B cell (primary cell): Measurements from ENCODE around the gene ERLIN1. TPM values are rescaled to one million over a fixed set of nuclear protein-coding genes. Genes with fewer than 3 reads are reported as not detected.

Source experiments
- ATAC-seq: fragments of 200-7000 bp; cut with Tn5 transposase; one replicate; pipeline ENCODE4 v1.10.0; 2021; ENCODE audit warnings: low read depth, mild to moderate bottlenecking, moderate number of reproducible peaks, moderate library complexity
- CTCF ChIA-PET: fragments of 350-600 bp; sonication (Branson Sonifier 250); formaldehyde crosslinking; loops from one replicate; lab custom pipeline; 2021; ENCODE audit warnings: antibody characterized with exemption, inconsistent platforms; lab: Charles Lee
- POLR2A ChIA-PET: fragments of 350-600 bp; sonication (Branson Sonifier 250); formaldehyde crosslinking; loops from one replicate; lab custom pipeline; 2021; ENCODE audit warnings: antibody characterized with exemption; lab: Charles Lee
- DNase-seq: peaks from one replicate; pipeline ENCODE4 v3.0.0; 2013
- H2AFZ ChIP-seq: 2 replicates; pipeline ENCODE4 v1.6.1; 2012; ENCODE audit warnings: mild to moderate bottlenecking, low read depth, low read length; ENCODE audit not compliant: insufficient read depth, poor library complexity, severe bottlenecking
- H3K27ac ChIP-seq, 2 donors: 1 replicate in 1 of 2; 2 replicates in 1 of 2; pipeline ENCODE4 v1.5.1; 2012 to 2013; ENCODE audit warnings: low read length in 2 of 2, mild to moderate bottlenecking in 2 of 2, moderate library complexity in 1 of 2
- H3K27me3 ChIP-seq, 4 experiments: fragments of 200-600 bp in 1 of 4; sonication (generic) in 1 of 4; replicated peaks in 1 of 4; 1 replicate in 2 of 4; 2 replicates in 2 of 4; pipeline versions ENCODE4 v1.6.1 to v1.7.0; 2013 to 2016; ENCODE audit warnings: low read length in 3 of 4, mild to moderate bottlenecking in 2 of 4, mixed read lengths in 1 of 4, moderate library complexity in 1 of 4; ENCODE audit not compliant: insufficient read depth in 4 of 4, control insufficient read depth in 3 of 4; ENCODE audit errors: control extremely low read depth in 1 of 4
- H3K36me3 ChIP-seq, 2 experiments: replicated peaks in 1 of 2; 1 replicate in 1 of 2; 2 replicates in 1 of 2; pipeline versions ENCODE4 v1.6.1 to v1.7.1; 2013; ENCODE audit warnings: low read length in 1 of 2; ENCODE audit not compliant: insufficient read depth in 2 of 2, control insufficient read depth in 1 of 2; ENCODE audit errors: control extremely low read depth in 1 of 2, extremely low read depth in 1 of 2
- H3K4me1 ChIP-seq, 2 donors: fragments of 200-600 bp in 1 of 2; sonication (generic) in 1 of 2; 1 replicate in 1 of 2; 2 replicates in 1 of 2; pipeline versions ENCODE4 v1.5.1 to v1.6.1; 2013 to 2017; ENCODE audit warnings: low read length in 2 of 2; ENCODE audit not compliant: control insufficient read depth in 2 of 2, insufficient read depth in 2 of 2
- H3K4me2 ChIP-seq: replicated peaks from 2 replicates; pipeline ENCODE3; 2012; ENCODE audit warnings: mild to moderate bottlenecking, low read depth, low read length; ENCODE audit not compliant: poor library complexity, severe bottlenecking
- H3K4me3 ChIP-seq, 5 experiments: fragments of 200-600 bp in 1 of 5; sonication (generic) in 1 of 5; 1 replicate in 3 of 5; 2 replicates in 2 of 5; pipeline versions ENCODE4 v1.5.1 to v1.7.0; 2011 to 2016; ENCODE audit warnings: low read length in 4 of 5, mild to moderate bottlenecking in 4 of 5, low read depth in 2 of 5, control low read depth in 1 of 5, moderate library complexity in 1 of 5; ENCODE audit not compliant: insufficient read depth in 1 of 5; ENCODE audit errors: control extremely low read depth in 1 of 5, extremely low read depth in 1 of 5
- H3K79me2 ChIP-seq: fragments of 200-600 bp; sonication (generic); one replicate; pipeline ENCODE4 v1.6.0; 2016; ENCODE audit warnings: low read length; ENCODE audit not compliant: control insufficient read depth, insufficient read depth
- H3K9ac ChIP-seq: fragments of 200-600 bp; sonication (generic); 2 replicates; pipeline ENCODE4 v1.6.1; 2017; ENCODE audit warnings: mild to moderate bottlenecking, low read length, moderate library complexity
- H3K9me3 ChIP-seq, 3 donors: one replicate each; pipeline versions ENCODE4 v1.6.1 to v1.7.1; 2013; ENCODE audit warnings: low read length in 2 of 3; ENCODE audit not compliant: control insufficient read depth in 2 of 3, insufficient read depth in 1 of 3; ENCODE audit errors: control extremely low read depth in 1 of 3
- H4K20me1 ChIP-seq: 2 replicates; pipeline ENCODE4 v1.6.0; 2012; ENCODE audit warnings: mild to moderate bottlenecking, low read length; ENCODE audit not compliant: insufficient read depth, control insufficient read depth, poor library complexity, severe bottlenecking
- H3K27ac Mint-ChIP-seq: one replicate; pipeline ENCODE4 v1.8.0; 2021; ENCODE audit warnings: mixed read lengths
- H3K27me3 Mint-ChIP-seq: one replicate; pipeline ENCODE4 v1.8.0; 2021; ENCODE audit warnings: mixed read lengths
- H3K4me1 Mint-ChIP-seq: one replicate; pipeline ENCODE4 v1.8.0; 2021; ENCODE audit warnings: mixed read lengths
- H3K4me3 Mint-ChIP-seq: one replicate; pipeline ENCODE4 v1.8.0; 2021; ENCODE audit warnings: mixed read lengths
- H3K9me3 Mint-ChIP-seq: one replicate; pipeline ENCODE4 v1.8.0; 2022; ENCODE audit warnings: mixed read lengths; ENCODE audit not compliant: insufficient read depth
- CTCF ChIP-seq: fragments of 200-600 bp; IDR thresholded peaks from one replicate; pipeline ENCODE4 v1.8.0; 2022; ENCODE audit warnings: antibody characterized with exemption, mild to moderate bottlenecking
- EZH2 ChIP-seq: IDR thresholded peaks from 2 replicates; pipeline ENCODE4 v1.6.1; 2012; ENCODE audit warnings: borderline replicate concordance, low read depth, mild to moderate bottlenecking, moderate library complexity, low read length; ENCODE audit not compliant: insufficient read depth, poor library complexity, severe bottlenecking
- WGBS: methylation state at CpG from one replicate; pipeline ENCODE4 v1.1.5; 2013; ENCODE audit warnings: missing lambda C conversion rate; ENCODE audit not compliant: insufficient coverage; 5-methylcytosine and 5-hydroxymethylcytosine counted together
- intact Hi-C: fragments of 100-400 bp; cut with micrococcal nuclease; formaldehyde crosslinking; loops from one replicate; pipeline ENCODE4 v1.10.0; 2022
- polyA plus RNA-seq: library from polyadenylated mRNA; depleted of rRNA; stranded (reverse); fragments of >200 nt; gene quantifications from 2 replicates; pipeline ENCODE4 v1.2.3, GENCODE V29; 2012
- total RNA-seq, 2 donors: library from RNA; stranded (reverse); fragments of 120-200 nt in 1 of 2; gene quantifications; 1 replicate in 1 of 2; 2 replicates in 1 of 2; pipeline versions ENCODE4 v1.2.3 to v1.2.4, GENCODE V29; 2013 to 2022

ERLIN1 gene
- total and polyA plus RNA-seq, 2 donors (not counting 1 experiment from before 2014, with no cell fraction given) = 4.3 to 9.0 TPM

GRCh38 chr10:100183481-100183880, 2.3 kb downstream of the ERLIN1 start:
- no CpG with 5 or more reads among the region's 3 CpGs for WGBS
- ChIA-PET CTCF (no interaction called here), POLR2A (no interaction called here)
- no peaks in the 10 kb centered on the region for H3K9me3 Mint-ChIP-seq
- Histone ChIP-seq H3K79me2 (peaks cover 34% of the 10 kb centered on the region), H3K4me1 (peaks cover 19 to 21% of the 10 kb centered on the region in 2 donors), H3K9me3 (no peaks in the 10 kb centered on the region), H2AFZ (no peak overlapping the region), H3K27ac (peak overlapping the region in 1 of 2 donors; percentile 37), H3K36me3 (peaks cover 3 to 18% of the 10 kb centered on the region in 2 experiments), H3K27me3 (no peaks in the 10 kb centered on the region), H3K4me2 (no peak overlapping the region), H3K9ac (no peak overlapping the region), H3K4me3 (no peak overlapping the region), H4K20me1 (no peaks in the 10 kb centered on the region)
- no peaks in the 10 kb centered on the region for H3K27me3 Mint-ChIP-seq
- peaks cover 45% of the 10 kb centered on the region for H3K4me1 Mint-ChIP-seq
- intact Hi-C loops = loop anchor here (10.0 kb wide), 4 partner anchors 169 to 569 kb away; partner anchors contain the start of gene HIF1AN
- peak; percentile 8 for DNase-seq
- no peak overlapping the region for H3K27ac Mint-ChIP-seq
- ATAC-seq = no peak
- H3K4me3 Mint-ChIP-seq = peak overlapping the region; percentile 8
- TF ChIP-seq EZH2 (no peak), CTCF (no peak)

- Histone ChIP-seq H4K20me1 (no peaks in the 10 kb centered on the region), H3K4me3 (no peak overlapping the region), H3K4me2 (no peak overlapping the region), H2AFZ (no peak overlapping the region), H3K9me3 (no peaks in the 10 kb centered on the region), H3K79me2 (peaks cover 33% of the 10 kb centered on the region), H3K4me1 (peaks cover 19 to 21% of the 10 kb centered on the region in 2 donors), H3K27ac (peak overlapping the region in 1 of 2 donors; percentile 37), H3K27me3 (no peaks in the 10 kb centered on the region), H3K36me3 (peaks cover 3 to 24% of the 10 kb centered on the region in 2 experiments), H3K9ac (no peak overlapping the region)
- Mint-ChIP-seq H3K4me3 (no peak overlapping the region), H3K27me3 (no peaks in the 10 kb centered on the region), H3K27ac (no peak overlapping the region), H3K9me3 (no peaks in the 10 kb centered on the region), H3K4me1 (peaks cover 43% of the 10 kb centered on the region)
- TF ChIP-seq CTCF (no peak), EZH2 (no peak)
- DNase-seq = no peak
- 70% methylated on average over 2 of the region's 3 CpGs for WGBS
- intact Hi-C loops = loop anchor here (10.0 kb wide), 4 partner anchors 168 to 568 kb away; partner anchors contain the start of gene HIF1AN
- POLR2A ChIA-PET = no interaction called here
- ATAC-seq = no peak
- CTCF ChIA-PET = no interaction called here
Observed at GRCh38 chr10:100182908-100183307, 2.9 kb downstream of the ERLIN1 start.
